GM19438 (cell line): Measurements from ENCODE around the gene FHIT.
A peak's percentile ranks its signal among the peaks of the same experiment; 100 is the strongest.

Experiments used
- ATAC-seq: cut with Tn5 transposase; IDR thresholded peaks from one replicate; pipeline ENCODE4 v1.9.1; 2021; ENCODE audit warnings: low read depth; ENCODE audit not compliant: unreplicated experiment

FHIT gene

DNA sequence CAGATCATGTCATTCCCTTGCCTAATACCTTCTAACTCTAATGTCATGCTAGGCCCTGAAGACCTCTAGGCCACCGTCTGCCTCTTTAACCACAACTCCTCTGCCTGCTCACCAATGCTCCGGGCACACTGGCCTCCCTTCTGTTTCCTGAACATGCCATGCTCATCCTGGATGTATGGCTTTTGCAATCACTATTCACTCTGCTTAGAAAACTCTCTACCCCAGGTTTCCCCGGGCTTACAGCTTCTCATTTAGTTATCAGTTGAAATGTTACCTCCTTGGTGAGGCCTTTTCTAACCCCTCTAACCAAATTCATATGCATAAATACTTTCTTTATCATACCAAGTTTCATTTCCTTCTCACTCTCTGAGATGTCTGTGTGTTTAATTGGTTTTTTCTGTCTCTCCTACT is 1473.6 kb downstream of the FHIT start:
- no peak for ATAC-seq

DNA sequence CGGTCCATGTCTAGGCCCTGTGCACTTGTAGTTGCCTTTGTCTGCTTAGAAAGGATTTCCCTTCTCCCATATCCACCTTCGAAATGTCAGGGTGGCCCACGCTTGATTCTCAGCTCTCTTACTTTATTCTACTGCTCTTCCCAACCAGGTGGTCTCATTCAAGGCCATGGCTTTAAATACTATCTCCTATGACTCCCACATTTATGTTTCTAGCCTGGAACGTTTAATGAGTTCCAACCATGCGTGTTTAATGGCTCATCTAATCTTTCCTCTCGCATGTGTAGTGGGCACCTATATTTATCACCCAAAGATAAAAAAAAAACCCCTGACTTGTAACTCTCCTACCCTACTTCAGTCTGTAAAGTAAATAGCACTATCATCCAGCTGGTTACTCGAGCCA is 1474.2 kb downstream of the FHIT start:
- no peak for ATAC-seq

DNA sequence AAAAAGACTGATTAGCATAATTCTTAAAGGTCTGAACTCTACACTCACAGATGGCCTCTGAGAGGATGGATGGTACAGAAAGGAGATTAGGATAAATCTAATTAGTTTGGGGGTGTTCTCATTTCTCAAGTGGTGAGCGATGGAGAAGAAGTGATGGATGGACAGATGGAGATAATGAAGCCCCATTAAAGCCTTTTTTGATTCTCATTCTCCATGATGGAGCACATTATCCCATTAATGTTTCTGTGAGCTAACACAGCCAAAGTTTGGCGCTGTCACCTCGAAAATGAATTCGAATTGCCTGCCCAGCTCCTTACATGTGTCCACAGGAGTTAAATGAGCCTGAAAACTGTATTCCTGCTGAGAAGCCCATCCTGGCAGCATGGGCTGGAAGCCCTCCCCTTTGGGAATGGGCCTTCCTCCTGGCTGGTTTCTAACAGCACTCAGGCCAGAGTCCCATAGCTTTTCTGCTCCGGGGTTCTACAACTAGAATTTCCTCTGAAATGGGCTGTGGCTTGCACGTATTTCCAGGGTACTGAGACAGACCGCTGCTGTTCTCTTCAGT is 1475.4 kb downstream of the FHIT start:
- no peak for ATAC-seq

DNA sequence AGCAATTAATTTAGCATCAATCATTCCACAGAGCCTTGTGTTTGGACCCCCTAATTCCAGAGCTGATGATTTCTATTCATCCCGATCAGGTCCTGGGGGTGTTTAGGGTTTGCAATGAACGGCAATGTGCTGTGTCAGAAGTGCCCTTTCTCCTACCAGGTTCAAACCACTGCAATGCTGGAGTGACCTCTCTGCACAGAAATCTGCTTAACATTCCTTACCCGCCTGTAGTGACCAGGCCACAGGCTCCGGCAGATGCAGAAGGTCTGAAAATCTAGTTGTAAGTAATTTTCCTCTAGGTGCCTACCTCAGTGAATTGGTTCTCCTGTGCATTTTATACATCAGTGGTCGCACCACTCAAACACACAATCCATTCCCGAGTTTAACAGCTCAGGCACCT is 1476.1 kb downstream of the FHIT start:
- ATAC-seq: no peak

DNA sequence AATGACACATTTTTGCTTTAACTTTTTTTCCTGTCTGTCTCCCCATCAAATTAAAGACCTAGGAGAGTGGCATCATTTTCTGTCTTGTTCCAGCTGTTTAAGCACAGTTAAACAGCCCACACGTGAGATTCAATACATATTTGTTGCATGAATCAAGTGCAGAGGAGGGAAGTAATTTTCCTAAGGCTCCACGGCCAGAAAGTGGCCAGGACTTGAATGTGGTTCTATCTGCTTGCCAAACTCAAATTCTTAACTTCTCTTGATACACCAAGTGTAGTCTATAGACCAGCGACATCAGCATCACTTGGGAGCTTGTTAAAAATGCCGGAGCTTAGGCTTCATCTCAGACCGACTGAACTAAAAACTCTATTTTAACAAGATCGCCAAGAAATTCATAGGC is 1476.6 kb downstream of the FHIT start:
- no peak for ATAC-seq

DNA sequence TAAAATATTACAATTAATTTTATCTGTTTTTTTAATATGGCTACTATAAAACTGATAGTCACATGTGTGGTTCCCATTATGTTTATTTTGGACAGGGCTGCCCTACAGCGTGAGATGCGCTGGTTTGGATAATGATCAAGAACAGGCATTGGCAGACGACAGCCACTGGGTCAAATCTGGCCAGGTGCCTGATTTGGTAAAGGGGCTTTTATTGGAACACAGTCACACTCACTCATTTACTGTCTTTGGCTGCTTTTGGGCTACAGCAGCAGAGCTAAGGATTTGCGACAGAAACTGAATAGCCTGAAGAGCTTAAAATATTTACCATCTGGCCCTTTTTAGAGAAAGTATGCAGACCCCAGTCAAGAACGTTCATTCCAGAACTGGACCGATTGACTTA is 1477.3 kb downstream of the FHIT start:
- ATAC-seq: no peak

DNA sequence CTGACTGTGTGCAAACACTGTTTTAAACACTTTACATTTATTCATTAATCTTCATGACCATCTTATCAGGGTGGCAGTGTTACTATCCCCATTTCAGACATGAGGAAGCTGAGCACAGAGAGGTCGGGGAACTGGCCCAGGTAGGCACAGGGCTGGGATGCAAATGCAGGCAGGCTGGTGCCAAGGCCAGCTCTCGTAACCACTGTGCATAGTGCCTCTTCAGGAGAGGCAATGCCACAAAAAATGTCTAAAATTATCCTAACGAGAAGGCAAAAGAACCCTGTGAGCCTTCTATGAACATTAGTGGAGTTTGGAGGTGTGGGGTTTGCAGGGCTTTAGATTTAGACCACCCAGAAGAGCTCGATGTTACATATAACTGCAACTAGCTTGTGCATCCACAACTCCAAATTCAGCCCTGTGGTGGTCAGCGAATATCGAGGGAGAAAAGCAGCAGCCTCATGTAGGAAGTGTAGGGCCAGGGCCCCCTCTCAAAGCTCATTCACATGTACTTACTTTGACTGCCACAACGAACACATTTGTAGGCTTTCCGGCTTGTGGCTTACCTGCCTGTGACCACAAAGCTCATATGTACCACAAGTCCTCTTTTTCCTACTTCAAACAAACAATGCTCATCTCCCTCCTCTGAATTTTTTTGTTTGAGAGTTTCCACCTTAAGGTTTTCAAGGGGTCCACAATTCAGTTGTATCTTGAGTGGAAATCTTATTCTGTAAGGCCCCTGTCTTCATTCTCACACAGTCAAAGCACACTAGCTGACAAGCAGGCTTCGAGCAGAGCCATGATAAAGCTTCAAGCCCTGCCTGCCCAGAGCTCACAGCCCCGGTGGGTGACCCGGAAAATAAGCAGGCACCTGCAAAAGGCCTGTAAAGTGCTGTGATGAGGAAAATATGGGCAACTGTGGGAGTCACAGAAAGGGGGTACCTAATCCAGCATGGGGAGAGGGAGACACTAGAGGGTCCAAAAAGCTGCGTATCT is 1478.5 kb downstream of the FHIT start:
- peak; percentile 83 for ATAC-seq

DNA sequence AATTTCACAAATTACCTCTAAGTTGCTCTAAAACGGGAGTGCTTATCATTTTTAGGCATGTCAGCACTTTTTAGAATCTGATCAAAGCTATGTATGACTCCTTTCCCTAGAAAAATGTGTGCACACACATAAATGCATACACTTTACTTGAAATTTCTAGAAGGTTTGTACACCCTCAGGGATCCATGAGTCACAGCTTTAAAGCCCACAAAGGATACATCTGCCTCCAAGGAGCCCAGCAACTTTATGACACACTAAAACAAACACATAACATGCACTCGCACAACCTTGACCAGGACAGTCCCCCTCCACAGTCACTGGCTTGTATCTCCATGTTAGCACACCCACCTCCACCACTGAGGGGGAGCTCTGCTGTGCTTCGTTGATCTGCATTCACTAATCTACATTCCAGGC is 1479.5 kb downstream of the FHIT start:
- no peak for ATAC-seq

DNA sequence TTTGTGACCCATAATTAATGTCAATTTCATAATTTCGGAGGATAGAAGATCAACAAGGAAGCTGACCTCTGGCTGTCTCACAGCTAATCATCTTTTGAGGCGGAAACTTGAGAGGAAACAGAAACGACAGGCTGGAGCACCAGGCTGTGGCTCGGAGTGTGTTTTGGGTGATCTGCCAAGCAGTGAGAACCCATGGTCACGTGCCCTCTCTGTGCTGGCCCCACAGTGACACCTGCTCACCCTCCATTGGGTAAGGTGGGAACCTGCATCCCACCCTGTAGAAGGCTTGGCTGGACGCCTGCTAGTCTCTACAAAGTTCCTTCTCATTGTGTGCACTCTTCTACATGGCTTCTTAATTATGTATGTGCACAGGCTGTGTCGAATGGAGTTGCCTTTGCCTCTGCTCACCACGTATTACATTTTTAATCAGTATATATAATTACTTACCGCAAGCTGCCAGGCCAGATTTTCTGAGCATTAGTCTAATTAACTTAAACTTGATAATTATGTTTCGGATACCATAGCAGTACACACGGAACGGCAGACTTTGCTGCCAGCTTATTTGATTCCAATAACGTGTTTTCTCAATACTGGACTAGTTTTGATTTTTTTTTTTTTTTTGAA is 1482.0 kb downstream of the FHIT start:
- ATAC-seq: no peak

DNA sequence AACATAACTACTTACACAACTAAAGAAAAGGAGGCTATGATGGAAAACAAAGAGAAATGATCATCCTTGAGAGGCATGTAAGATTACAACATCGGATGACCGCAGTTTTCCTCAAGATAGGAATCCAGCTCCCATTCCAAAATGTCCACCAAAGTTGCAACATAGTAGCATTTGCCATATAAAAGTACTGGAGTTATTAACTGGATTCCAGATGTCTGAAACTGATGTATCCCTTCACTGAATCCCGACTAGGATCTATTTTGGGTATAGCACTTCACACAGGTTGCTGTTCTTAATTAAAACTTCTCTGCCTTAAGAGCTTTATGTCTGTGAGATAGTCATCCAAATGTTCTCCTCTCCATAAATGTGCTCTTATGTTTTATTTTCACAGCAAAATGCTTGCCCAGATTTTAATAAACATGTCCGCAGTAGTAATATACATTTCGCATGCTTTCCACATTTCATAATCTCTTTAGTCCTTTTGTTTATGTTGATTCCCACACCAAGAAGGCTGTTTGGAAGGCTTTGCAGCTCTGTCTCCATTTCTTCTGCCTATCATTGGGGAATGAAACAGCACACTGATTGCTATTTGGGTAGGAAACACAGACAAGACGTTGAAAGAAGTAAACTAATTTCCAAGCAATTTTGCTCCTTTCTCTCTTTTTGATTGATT is 1484.9 kb downstream of the FHIT start:
- no peak for ATAC-seq

DNA sequence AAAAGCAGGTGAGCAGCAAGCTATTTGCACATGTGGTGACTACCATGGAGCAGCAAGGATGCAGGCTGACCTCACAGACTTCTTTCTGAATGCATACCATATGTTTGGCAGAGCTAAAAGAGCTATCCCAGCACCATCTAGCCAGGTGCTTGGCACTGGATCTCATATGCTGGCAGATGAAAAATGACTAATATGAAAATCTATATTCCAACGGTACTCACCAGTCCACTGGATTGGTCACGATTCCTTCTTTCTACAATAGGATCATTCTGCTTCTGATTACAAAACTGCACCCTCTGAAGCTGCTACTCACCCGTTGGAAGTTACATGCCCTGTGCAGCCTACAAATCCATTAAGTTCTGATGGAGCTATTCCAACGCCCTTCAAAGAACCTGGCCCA is 1487.1 kb downstream of the FHIT start:
- no peak for ATAC-seq

DNA sequence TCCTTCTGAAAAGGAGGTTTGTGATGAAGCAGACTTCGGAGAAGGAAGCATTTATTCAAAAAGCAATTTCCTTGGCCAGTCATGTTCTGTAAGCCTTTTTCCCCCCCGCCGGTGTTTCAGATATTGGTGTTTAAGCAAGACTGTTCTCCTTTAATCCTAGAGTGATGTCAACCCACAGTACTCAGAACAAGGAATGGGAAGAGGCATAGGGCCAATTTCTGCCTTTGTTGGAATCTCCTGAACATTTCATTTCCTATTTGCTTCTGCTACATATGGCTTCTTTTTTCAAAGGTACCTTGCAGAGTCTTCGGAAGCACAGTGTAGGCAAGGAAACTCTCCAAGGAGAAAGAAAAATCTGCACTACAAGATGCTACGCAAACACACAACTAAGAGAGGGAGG is 1488.3 kb downstream of the FHIT start:
- ATAC-seq: no peak

DNA sequence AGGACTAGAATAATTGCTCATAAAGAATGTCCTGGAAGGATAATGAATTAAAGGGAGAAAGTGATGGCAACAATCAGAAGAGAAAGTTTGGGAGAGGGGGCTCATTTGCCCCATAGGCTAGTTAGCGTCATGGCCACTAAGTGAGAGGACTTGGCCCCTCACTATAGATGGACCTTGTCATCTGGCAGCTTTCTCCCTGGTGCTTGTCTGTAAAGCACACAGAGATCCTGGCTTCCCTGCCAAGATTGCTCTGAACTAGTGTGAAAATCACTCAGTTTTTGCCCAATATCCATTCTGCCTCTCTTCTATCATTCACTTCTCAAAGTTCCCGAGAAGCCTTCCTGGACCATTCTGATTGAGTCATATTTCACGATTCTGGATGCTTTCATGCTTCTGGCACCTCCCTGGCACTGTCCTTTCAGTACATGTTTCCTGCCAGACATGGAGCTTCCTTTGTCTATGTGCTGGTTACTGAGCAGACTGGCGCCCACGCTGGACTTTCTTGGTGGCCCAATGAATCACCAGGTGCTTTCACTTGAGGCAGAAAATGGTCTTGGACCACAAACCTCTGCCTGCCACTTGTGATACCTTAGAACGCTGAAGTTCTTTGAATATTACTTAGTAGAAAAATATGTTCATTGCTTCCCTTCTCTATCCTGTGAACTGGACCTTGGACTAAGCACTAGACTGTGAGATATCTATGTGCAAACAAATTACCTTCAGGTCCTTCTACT is 1491.8 kb downstream of the FHIT start:
- no peak for ATAC-seq

DNA sequence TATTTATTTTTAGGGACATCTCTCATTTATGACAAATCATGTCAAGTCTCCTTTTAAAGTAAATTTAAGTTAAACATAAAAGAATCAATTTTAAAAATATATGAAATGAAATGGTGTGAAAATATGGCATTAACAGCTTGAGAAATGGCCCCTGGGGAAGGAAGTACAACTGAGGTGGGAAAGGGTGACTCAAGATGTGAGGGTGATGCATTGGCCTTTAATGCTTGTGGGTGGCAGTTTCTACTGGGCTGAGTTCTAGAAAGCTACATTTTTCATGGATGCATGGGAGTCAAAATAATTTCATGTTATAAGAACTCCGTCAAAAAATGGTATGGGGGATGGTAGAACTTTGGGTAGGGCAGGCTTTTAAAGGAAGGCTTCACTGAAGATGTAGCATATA is 1492.6 kb downstream of the FHIT start:
- ATAC-seq: no peak

DNA sequence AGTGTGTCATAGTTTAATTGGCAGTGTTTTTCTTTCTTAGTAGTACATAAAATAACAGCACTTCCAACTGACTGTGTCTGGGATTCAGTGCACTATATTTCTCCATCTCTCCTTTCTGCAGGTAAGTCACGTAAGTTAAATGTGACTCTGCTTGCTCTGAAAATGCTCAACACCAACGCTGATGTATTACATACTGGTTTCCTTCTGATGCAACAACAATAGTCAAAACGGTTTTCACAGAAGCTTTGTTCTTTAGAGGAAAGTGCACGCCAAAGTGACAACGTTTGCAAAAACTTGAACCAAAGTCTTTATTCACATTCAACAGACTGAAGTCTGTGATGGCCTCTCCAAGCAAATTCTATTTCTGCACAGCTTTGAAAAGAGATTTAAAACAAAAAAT is 1494.3 kb downstream of the FHIT start:
- no peak for ATAC-seq

DNA sequence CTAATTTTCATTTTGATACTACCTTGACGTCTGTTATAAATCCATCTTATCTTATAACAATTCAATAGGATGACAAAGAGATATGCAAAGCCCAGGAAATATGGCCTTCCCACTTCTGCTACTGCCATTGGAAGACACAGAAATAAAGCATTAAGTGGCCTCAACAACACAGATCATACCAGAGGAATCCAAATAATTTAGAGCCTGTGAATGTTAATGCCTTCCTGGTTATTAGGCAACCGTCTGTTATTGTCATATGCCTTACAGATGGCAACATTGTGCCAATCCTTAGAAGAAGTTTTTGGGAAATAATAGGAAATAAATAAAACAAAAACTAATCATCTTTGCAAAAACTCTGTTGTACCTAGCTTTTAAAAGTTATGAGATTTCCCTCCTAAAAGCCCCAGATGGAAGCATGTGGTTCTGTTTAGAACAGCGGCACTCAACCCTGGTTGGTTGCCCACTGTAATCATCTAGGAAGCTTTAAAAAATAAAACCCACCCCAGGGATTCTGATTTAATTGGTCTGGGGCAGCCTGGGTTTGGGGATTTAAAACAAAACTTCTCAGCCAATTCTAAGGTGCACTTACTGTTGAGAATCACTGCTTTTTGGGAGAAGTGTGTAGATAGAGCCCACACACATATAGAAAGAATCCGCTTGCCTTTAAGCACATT is 1496.7 kb downstream of the FHIT start:
- ATAC-seq: no peak

DNA sequence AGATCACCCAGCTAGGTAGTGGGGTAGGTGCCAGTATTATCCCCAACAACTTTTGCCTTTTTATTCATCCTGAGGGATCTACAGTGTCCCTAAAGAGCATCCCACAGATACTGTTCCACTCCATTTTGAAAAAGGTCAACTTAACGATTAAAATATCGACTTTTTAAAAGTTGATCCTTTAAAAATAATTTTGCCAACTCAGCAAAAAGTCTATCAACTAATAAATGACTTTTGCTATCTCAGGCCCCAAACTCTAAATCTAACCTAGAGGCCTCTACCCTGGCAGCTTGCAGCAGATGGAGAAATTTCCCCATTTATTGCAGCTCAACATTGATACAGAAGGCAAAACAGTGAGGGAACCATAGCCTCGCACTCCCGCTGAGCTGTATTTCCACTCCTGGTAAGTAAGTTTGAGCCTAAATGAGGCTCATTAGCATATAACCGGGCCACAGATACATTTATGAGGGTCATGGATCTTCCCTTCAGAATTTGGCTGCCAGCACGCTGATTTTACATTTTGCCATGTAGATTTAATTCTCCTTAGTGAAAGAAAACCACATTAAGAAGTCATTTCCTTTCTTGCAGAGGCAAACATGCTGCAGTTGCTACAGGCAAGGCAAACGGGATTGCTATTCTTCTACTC is 1497.3 kb downstream of the FHIT start:
- ATAC-seq: no peak

DNA sequence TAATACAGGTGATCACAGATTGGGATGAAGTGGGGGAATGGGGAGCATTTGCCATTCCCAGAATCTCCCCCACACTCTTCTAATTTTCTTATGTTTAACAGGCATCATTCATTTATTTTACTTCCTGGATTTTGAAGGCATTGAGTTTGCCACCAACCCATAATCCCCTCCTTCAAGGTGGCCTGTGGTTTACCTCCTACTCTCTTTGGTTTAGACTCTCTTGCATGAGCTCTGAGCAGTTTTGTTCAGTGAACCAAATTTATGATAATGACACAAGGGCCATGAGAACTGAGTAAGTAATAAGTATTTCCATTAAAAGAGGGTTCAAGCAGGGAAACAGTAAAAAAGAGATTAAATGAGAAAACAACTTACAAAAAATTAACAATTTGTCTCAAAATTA is 1498.3 kb downstream of the FHIT start:
- no peak for ATAC-seq

DNA sequence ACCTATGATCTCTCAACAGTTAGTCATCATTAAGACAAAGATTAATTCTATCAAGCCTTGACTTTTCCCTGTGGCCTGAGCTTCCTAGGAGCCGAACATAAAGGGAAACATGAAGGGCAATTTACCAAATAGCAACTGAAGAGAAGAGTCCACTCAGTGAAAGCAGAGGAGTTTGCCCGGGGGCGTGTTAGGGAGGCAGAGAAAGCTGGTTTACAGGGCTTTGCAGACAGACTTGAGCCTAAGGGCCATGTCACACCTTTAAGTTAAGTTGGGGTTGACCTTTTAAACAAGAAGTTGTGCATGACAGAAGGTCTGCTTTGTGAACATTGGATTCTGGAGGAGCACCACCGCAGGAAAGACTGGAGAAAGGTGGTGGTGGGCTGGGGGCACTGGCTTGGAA is 1499.6 kb downstream of the FHIT start:
- no peak for ATAC-seq
